ENCODE measurements around the gene ARMC5.

The ARMC5 gene

GRCh38 chr16:31504159-31504558, 44.9 kb downstream of the ARMC5 start:
- no peak for DNase-seq (ENCODE audit: low read depth)
- no peak for TF ChIP-seq CTCF (IDR thresholded peaks at IDR 0.05; ENCODE audit: low read depth, low read length, missing control alignments)
- H3K4me3 ChIP-seq (ENCODE audit: low read depth, low read length), result no peak overlapping the region

GRCh38 chr16:31505483-31505882, 46.2 kb downstream of the ARMC5 start:
- no peak for TF ChIP-seq CTCF (IDR thresholded peaks at IDR 0.05; ENCODE audit: low read depth, low read length, missing control alignments)
- DNase-seq (ENCODE audit: low read depth), result peak; percentile 49
- H3K4me3 ChIP-seq (ENCODE audit: low read depth, low read length), result no peak overlapping the region

- no peak for DNase-seq (ENCODE audit: low read depth)
- peak overlapping the region; percentile 80 for H3K4me3 ChIP-seq (ENCODE audit: low read depth, low read length)
- TF ChIP-seq CTCF (IDR thresholded peaks at IDR 0.05; ENCODE audit: low read depth, low read length, missing control alignments), result no peak
Measured at GRCh38 chr16:31507617-31507928, 48.3 kb downstream of the ARMC5 start.

- peak; percentile 61 for DNase-seq (ENCODE audit: low read depth)
- no peak for TF ChIP-seq CTCF (IDR thresholded peaks at IDR 0.05; ENCODE audit: low read depth, low read length, missing control alignments)
- peak within 1 kb of the TSS; percentile 80 for H3K4me3 ChIP-seq (ENCODE audit: low read depth, low read length)
Measured at GRCh38 chr16:31507929-31508705, 48.8 kb downstream of the ARMC5 start, which contains the start of gene RUSF1. RUSF1 (minus strand) TSS chr16:31508391; CDS start chr16:31508373, 18 bp downstream.

- peak overlapping the region; percentile 80 for H3K4me3 ChIP-seq (ENCODE audit: low read depth, low read length)
- DNase-seq (ENCODE audit: low read depth), result no peak
- no peak for TF ChIP-seq CTCF (IDR thresholded peaks at IDR 0.05; ENCODE audit: low read depth, low read length, missing control alignments)
Measured at GRCh38 chr16:31508706-31509195, 49.5 kb downstream of the ARMC5 start.

- no peak for DNase-seq (ENCODE audit: low read depth)
- no peak overlapping the region for H3K4me3 ChIP-seq (ENCODE audit: low read depth, low read length)
- TF ChIP-seq CTCF (IDR thresholded peaks at IDR 0.05; ENCODE audit: low read depth, low read length, missing control alignments), result no peak
Measured at GRCh38 chr16:31513126-31513525, 53.8 kb downstream of the ARMC5 start.

- no peak overlapping the region for H3K4me3 ChIP-seq (ENCODE audit: low read depth, low read length)
- DNase-seq (ENCODE audit: low read depth), result no peak
- no peak for TF ChIP-seq CTCF (IDR thresholded peaks at IDR 0.05; ENCODE audit: low read depth, low read length, missing control alignments)
Measured at GRCh38 chr16:31513884-31514283, 54.6 kb downstream of the ARMC5 start.

Data from GM12864 (cell line).